A204.1 (cell line): ENCODE data around the gene HSD3B7.
"Not testable (repeated sequence)": the region's sequence is repeated elsewhere in the genome, so short reads cannot be mapped to it uniquely, and the experiment has no call there.

Experiments used
- FAIRE-seq: peaks from 2 replicates; lab custom pipeline; 2012; peaks lifted over from hg19 to GRCh38; lab: Jason Lieb, UNC

HSD3B7 gene

DNA sequence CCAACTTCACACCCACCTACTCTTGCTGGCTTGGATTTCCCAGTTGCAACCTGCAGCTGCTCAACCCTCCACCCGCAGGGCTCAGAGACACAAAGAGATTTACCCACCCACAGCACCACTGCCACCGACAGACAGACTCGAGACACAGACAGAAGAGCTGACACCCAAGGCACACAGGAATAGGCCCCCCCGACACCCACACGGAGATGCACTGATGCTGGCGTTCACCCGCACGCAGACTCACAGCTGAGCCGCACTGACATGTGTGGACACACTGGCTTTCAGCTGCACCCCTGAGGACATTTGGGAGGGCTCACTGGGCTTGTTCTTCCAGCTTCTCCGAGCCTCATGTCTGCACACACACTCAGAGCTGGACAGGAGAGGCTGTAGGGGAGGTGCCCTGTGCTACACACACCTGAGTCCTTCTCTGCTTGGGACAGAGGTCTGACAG, 17.3 kb downstream of the HSD3B7 start:
- FAIRE-seq = no peak

DNA sequence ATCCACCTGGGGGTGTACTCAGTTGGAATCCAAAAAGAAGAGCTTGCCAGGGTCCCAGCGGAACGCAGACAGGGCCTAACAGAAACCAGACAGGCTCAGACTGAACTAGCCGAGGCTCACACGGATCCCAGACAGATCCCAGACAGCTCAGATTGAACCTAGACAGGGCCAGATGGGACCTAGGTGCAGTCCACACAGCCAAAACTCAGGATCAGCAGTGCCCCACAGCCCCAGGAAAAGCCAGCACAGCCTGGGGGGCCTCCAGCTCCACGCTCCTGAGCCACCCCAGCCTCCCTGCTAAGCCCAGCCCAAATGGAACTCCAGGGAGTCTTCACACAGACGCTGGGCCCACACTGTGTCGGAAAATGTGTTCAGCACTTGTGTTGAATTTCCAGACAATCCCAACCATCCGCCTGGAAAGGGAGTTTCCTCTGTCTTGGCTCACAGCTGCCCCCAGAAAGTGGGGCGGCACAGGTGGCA, 17.9 kb downstream of the HSD3B7 start:
- no peak for FAIRE-seq

DNA sequence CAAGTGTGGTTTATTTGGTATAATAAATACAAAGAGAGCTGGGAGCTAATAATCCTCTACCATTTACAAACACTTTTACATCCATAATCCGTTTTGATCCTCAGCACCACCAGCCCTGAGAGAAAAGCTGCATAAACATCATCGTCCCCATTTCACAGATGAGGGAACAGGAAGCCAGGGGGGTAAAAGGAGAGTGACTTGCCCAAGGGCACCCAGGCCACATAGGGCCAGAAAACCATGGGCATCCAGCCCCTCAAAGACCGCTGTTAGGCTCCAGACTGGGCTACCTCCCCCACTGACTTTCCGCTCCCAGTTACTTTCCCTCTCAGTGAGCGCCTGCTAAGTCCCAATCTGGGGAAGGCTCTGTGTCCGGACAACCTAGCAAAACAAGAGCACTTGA, 18.7 kb downstream of the HSD3B7 start:
- FAIRE-seq = no peak

DNA sequence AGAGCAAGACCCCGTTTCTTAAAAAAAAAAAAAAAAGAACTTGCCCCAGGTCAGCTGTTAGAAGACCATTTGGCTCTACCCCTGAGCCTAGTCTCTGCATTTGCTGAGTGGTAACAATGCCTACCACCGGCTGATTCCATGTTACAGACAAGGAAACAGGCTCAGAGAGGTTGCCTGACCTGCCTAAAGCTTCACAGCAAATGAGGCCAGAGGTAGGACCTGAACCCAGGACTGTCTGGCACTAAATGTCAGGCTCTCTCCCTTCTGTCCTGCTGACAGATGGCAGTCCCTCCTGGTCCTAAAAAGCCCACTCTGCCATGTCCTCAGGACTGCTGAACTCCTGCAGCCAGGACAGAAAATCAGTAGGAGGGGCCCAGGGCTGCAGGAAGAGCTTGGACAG, 19.7 kb downstream of the HSD3B7 start:
- FAIRE-seq = no peak

DNA sequence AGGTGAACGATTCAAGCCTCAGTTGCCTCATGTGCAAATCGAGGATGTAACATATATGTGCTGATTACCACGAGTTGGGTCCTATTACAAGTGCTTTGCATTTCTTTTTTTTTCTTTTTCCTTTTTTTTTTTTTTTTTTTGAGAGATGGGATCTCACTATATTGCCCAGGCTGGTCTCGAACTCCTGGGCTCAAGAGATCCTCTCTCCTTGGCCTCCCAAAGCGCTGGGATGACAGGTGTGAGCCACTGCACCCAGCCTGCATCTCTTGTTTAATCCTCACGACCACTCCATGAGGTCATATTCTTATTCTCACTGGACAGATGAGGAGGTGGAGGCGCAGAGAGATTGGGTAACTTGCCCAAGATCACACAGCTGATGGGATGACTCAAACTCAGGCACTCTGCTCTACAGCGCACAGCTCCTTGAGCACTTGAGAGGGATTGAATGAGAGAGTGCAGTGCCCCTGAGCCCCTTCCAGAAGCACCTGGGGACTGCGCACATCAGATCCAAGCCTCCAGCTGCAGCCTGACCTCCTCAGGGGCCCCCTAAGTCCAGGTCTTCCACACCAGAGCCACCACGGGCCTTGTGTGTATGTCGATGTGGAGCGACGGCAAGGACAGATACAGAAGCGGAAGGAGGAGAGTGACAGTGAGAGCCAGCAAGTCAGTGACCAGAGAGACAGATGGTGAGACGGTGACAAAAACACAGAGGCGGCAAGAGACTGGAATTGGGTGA, 20.5 kb downstream of the HSD3B7 start:
- FAIRE-seq = no peak

DNA sequence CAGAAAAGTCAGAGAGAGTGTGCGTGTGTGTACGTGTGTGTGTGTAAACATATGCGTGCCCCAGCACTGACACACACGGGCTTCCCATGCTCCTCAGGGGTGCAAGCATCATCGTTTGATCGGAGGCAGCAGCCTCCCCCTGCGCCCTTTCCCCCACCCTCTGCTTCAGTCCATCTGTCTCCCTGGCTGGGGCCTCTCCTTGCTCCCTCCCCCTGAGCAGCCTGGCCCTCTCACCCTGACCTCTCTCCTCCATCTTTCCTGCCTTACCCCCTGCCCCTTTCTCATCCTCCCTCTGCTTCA, 21.0 kb downstream of the HSD3B7 start:
- no peak for FAIRE-seq

DNA sequence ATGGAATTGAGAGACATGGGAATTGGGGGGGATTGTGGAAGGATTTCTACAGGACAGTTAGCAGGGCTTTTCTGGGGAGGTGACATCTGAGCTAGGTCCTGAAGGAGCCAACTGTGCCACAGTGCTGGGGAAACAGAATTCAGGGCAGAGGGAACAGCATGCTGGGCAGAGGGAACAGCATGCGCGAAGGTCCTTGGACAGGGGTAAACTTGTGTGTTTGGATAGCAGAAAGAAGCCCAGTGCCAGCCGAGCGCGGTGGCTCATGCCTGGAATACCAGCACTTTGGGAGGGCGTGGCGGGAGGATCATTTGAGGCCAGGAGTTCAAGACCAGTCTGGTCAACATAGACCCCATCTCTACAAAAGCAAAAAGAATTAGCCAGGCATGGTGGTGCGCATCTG, 21.6 kb downstream of the HSD3B7 start:
- no peak for FAIRE-seq

DNA sequence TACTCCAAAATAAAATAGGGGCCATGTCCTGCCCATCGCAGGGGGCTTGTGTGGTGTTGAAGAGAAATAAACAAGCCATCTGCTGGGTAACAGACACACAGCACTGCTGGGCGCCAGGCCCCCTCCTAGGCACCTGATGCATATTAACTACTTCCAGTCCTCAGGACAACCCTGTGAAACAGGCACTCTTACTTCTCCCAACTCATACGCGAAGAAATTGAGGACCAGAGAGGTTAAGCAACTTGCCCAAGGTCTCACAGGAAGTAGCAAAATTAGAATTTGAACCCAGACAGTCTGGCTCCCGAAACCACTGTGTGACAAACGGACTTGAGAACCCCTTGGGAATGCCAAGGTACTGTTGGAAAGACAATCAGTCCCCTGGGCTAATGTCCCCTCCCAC, 22.7 kb downstream of the HSD3B7 start:
- FAIRE-seq = no peak

DNA sequence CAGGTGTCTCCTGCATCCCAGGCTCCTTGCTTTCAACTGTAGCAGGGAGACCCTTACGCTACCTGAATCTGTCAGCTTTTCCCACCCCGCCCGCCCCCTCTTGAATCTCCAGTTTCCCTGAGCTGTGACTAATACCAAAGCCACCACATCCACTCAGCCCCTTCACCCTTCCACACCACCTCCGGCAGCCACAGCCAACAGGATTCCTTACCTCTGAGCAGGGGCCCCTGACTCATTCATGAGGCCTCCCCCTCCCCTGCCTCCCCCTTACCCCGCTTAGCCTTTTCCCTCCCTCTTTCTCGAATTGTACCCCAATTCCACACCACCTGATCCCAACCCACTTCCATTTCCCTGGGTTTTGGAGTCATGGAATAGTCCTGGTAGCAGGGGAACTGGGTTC, 23.1 kb downstream of the HSD3B7 start:
- no peak for FAIRE-seq

DNA sequence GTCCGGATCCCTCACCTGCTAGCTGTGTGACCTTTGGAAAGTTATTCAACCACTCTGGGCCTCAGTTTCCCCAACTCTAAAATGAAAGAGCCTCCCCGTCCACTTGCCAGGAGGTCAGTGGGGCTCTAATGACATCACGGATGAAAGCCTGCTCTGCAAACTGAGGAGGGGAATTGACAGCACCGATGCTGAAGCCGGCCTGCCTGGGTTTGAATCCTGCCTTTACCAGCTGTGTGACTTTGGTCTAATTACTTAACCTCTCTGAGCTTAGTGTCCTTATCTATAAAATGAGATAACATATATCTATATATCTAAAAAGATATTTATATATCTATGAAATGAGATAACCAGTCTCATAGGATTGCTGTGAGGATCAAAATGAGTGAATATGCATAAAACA, 23.5 kb downstream of the HSD3B7 start:
- no peak for FAIRE-seq

DNA sequence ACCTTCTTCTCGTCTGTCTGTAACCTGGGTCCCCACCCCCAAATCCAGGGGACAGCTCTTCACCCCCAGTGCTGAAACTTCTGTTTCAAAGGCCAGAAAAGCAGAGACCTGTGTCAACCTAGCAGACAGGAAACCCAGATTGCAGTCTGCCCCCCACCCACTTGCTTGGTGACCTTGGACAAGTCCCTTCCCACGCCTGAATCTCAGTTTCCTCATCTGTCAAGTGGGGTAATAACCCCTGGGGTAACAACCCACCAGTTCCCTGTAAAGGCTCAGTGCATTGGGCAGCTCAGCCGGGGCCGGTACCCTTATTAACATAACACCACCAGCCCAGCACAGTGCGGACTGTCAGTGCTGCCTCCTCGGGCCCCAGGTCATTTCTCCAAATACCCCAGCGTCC, 24.1 kb downstream of the HSD3B7 start:
- FAIRE-seq = no peak

DNA sequence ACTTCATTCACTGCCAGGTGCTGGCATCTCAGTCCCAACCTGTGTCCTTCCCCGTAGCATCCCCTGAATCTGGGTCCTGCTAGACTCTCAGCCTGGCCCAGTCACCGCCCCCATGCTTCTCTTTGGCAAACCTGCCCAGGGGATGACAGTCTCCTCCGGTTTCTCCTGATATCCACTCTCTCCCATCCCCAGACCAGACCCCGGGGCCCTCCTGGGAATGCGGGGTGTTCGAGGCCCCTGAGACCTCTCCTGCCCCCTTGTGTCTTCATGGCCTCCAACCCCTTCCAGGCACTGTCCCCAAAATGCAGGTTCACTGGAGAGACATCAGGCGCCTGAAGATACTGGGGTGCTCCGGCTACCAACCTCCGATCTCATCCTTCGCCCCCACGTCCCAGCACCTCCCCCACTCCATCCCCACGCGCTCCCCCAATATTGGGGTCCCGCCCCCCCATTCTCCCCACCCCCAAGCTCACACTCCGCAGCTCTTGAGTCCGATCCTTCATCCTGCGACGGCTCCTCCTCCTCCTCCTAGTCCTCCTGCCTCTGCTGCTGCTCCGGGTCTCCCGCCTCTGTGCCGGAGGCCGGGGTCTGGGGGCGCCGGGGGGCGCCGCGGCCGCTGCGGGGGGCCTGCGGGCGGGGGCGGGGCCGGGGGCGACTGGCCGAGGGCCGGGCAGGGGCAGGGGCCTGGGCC, 25.0 kb downstream of the HSD3B7 start:
- FAIRE-seq = no peak

DNA sequence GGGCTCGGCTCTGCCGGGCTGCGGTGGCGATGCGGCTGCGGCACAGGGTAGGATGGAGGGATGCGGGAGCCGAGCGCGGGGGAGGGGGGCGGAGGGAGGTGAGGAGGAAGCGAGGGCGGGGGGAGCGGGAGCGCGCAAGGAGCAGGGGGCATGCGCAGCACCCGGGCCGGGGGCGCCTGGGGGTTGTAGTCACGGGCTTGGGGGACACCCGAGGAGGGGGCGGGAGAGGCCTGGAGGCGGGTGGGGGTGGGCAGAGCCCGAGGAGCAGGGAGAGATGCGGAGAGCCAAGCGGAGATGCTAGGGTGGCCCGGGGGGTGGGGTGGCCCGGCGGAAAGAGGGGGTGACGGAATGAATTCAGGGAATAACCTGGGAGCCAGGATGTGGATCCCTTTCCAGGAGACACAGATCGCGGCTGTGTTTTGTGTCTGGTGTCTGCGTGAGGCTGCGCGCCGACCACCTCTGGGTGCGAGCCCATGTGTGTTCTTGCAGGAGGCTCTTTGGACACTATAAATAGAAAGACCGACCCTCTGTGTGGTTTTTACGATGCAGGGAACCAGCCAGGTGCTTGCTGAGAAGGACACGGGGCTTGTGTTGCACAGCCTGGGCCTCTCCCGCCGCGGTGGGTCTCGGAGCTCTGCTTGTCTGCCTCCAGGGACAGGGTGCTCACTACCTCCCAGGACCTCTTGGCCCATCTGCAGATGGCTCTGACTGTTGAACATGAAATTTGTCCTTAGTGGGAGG, 25.7 kb downstream of the HSD3B7 start, which contains the start of gene STX1B:
TSS of gene STX1B (minus strand) at position 54 of the 741 bp plus-strand sequence. CDS start 242 bp downstream, outside the sequence.
- FAIRE-seq = no peak

DNA sequence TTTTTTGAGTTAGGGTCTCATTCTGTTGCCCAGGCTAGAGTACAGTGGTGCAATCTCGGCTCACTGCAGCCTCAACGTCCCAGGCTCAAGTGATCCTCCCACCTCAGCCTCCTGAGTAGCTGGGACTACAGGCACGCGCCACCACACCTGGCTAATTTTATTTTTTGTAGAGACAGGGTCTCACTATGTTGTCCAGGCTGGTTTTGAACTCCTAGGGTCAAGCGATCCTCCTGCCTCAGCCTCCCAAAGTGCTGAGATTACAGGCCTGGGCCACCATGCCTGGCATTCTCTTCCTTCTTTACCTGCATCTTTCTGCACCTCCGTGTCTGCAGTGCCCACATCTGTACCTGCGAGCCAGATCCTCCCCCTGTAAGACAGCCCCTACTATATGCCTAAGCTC, 26.8 kb downstream of the HSD3B7 start:
- FAIRE-seq = not testable (repeated sequence)

DNA sequence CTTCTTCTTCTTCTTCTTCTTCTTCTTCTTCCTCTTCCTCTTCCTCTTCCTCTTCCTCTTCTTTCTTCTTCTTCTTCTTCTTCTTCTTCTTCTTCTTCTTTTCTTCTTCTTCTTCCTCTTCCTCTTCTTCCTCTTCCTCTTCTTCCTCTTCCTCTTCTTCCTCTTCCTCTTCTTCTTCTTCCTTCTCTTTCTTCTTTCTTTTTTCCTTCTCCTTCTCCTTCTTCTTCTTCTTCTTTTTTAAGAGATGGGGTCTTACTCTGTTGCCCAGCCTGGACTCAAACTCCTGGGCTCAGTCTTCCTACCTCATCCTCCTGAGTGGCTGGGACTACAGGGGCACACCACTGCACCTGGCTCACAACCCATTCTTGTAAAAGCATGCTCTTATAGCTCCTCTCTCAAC, 28.3 kb downstream of the HSD3B7 start:
- not testable (repeated sequence) for FAIRE-seq

DNA sequence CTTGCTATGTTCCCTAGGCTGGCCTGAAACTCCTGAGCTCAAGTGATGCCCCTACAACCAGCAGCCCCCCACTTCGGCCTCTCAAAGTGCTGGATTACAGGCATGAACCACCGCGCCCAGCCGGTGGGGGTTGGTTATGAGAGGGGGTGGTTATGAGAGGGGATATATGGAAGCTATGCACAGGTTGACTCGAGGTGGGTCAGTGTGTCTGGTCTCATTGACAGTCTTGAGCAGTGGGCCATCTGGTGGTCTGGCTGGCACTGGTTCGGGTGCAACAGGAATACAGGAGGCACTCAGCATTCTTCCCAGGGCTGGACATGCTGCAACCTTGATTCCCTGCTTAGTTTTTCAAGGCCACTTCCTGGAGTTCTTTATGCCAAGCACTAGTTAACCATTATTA, 31.0 kb downstream of the HSD3B7 start:
- FAIRE-seq = no peak

DNA sequence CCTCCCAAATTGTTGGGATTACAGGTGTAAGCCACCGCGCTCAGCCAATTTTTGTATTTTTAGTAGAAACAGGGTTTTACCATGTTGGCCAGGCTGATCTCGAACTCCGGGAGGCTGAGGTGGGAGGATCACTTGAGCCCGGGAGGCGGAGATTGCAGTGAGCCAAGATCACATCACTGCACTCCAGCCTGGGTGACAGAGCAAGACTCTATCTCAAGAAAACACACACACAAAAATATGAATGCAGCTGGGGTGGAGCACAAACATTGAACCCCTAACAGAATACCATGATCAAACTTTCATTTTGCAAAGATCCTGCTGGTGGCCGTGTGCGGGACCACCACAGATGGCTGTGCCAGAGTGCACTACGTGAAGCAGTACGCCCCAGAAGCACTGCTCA, 32.7 kb downstream of the HSD3B7 start:
- not testable (repeated sequence) for FAIRE-seq

DNA sequence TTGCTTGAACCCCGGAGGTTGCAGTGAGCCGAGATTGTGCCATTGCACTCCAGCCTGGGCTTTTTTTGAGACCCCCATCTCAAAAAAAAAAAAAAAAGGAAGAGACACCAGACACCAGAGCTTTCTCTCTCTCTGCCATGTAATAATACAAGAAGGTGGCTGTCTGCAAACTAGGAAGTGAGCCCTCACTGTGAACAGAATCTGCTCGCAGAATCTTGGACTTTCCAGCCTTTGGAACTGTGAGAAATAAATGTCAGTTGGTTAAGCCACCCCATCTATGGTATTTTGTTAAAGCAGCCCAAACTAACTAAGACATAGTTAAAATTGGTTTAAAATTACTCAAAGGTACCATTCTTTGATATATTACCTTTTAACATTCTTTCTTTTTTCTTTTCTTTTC, 35.5 kb downstream of the HSD3B7 start:
- FAIRE-seq = no peak

DNA sequence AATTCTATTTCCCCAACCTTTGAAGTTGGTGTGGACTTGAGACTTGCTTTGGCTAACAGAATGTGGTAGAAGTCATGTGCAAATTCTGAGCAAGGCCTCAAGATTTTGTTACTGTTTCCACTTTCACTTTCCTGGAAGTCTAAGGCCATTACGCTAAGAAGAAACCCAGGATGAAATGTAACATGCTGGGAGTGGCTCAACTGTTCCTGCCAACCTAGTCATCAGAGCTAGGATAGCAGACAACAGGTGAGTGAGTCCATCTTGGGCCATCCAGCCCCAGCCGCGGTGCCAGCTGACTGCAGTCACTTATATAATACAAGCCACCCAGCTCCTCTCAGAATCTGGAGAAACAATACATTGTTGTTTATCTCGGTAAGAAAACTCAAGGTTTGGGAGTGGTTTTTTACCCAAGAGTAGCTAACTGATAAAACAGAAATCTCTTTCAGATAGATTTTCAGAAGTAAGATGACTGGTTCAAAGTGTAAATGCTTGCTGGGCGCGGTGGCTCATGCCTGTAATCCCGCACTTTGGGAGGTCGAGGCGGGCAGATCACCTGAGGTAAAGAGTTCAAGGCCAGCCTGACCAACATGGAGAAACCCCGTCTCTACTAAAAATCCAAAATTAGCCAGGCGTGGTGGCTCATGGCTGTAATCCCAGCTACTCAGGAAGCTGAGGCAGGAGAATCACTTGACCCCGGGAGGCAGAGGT, 37.7 kb downstream of the HSD3B7 start:
- FAIRE-seq = no peak

DNA sequence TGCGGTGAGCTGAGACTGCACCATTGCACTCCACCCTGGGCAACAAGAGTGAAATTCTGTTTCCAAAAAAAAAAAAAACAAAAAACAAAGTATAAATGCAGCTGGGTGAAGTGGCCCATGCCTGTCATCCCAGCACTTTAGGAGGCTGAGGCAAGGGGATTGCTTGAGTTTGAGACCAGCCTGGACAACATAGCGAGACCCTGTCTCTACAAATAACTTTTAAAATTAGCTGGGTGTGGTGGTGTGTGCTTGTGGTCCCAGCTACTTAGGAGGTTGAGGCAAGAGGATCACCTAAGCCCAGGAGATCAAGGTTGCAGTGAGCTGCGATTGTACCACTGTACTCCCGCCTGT, 38.2 kb downstream of the HSD3B7 start:
- no peak for FAIRE-seq

DNA sequence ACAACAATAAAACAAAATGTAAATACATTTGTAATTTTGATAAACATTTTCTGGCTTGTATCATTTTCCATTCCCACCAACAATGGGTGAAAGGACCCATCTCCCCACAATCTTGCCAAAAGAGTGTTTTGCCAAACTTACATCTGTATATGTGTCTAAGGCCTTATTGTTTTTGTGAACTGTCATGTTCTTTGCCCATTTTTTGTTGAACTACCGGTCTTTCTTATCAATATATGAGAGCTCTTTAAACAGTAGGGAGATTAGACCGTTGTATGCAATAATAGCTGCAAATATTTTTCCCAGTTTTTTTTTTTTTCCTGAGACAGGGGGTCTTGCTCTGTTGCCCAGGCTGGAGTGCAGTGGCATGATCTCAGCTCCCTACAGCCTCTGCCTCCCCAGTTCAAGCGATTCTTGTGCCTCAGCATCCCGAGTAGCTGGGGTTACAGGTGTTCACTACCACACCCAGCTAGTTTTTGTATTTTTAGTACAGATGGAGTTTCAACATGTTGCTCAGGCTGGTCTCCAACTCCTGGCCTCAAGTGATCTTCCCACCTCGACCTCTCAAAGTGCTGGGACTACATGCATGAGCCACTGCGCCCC, 38.7 kb downstream of the HSD3B7 start:
- FAIRE-seq = no peak

DNA sequence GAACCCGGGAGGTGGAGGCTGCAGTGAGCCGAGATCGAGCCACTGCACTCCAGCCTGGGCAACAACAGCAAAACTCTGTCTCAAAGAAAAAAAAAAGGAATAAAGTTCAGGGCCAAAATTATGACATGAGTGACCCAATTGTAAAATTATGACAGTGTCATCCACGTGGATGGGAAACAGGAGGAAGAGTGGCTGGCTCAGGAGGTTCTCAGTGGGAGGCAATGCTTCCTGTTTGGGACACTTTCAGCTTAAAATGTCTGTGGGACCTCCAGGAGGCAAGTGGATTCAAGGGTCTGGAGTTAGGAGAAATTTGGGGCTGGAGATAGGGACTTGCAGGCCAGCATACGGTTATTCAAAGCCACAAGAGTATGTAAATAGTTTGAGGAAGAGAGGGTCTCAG, 40.3 kb downstream of the HSD3B7 start:
- no peak for FAIRE-seq
